H1 (cell line): ENCODE results near the gene TUBAL3. TPM values are rescaled to one million over a fixed set of nuclear protein-coding genes. Genes with fewer than 3 reads are reported as not detected.

Source experiments
- ATF2 ChIP-seq: IDR thresholded peaks from 2 replicates; pipeline ENCODE4 v1.6.1; 2012; ENCODE audit warnings: low read length, inconsistent platforms
- CEBPB ChIP-seq: IDR thresholded peaks from 2 replicates; pipeline ENCODE4 v1.6.1; 2012; ENCODE audit warnings: low read depth, low read length
- CHD7 ChIP-seq: fragments of 300-600 bp; sonication (generic); IDR thresholded peaks from 2 replicates; pipeline ENCODE4 v1.7.1; 2012; ENCODE audit warnings: low read length, moderate library complexity, mild to moderate bottlenecking, inconsistent platforms; ENCODE audit not compliant: insufficient replicate concordance
- FOSL1 ChIP-seq: IDR thresholded peaks from 2 replicates; pipeline ENCODE4 v1.6.1; 2011; ENCODE audit warnings: mild to moderate bottlenecking, low read depth, low read length, moderate library complexity; ENCODE audit not compliant: insufficient read depth
- GTF2F1 ChIP-seq: IDR thresholded peaks from 2 replicates; pipeline ENCODE4 v1.6.1; 2012; ENCODE audit warnings: low read depth, low read length, improper control_type of control experiment, borderline replicate concordance
- NANOG ChIP-seq: IDR thresholded peaks from 2 replicates; pipeline ENCODE4 v1.6.1; 2011; ENCODE audit warnings: low read length, low read depth, mild to moderate bottlenecking, inconsistent platforms; ENCODE audit not compliant: insufficient read depth, poor library complexity, severe bottlenecking
- SAP30 ChIP-seq: fragments of 300-600 bp; sonication (generic); IDR thresholded peaks from 2 replicates; pipeline ENCODE4 v1.7.1; 2012; ENCODE audit warnings: low read length, moderate library complexity, mild to moderate bottlenecking, inconsistent platforms; ENCODE audit not compliant: insufficient read depth, insufficient replicate concordance
- SP2 ChIP-seq: IDR thresholded peaks from 2 replicates; pipeline ENCODE4 v1.6.1; 2012; ENCODE audit warnings: mild to moderate bottlenecking, low read length, inconsistent platforms
- SRF ChIP-seq: IDR thresholded peaks from 2 replicates; pipeline ENCODE4 v1.6.1; 2011; ENCODE audit warnings: mild to moderate bottlenecking, low read depth, low read length, moderate library complexity
- YY1 ChIP-seq: IDR thresholded peaks from 2 replicates; pipeline ENCODE4 v1.6.1; 2011; ENCODE audit warnings: low read depth, mild to moderate bottlenecking, low read length
- polyA plus RNA-seq, 7 experiments: library from polyadenylated mRNA; depleted of rRNA in 3 of 7; stranded (reverse) in 5 of 7; unstranded in 2 of 7; fragments of >200 nt in 5 of 7; fragments of 200-250 nt in 2 of 7; gene quantifications; 1 replicate in 5 of 7; 2 replicates in 1 of 7; 4 replicates in 1 of 7; pipeline versions ENCODE4 v1.2.1 to v1.2.3, GENCODE V29; 2011 to 2013; ENCODE audit warnings: missing spikeins in 2 of 7, mixed read lengths in 2 of 7
- total RNA-seq: library from RNA; stranded (reverse); fragmentation: NEBNext Ultra II Directional; extraction: Animal tissue kit (Norgen Biotek cat#: 25700); gene quantifications from 2 replicates; pipeline ENCODE4 v1.2.1, GENCODE V29; 2021

The TUBAL3 gene
- total and polyA plus RNA-seq, 2 of the 8 experiments (the other 6 are each of a cell fraction or from before 2014, with no cell fraction given), result 0.17 TPM; not detected in 1

- TF ChIP-seq CHD7 (no peak), SRF (no peak), SAP30 (no peak), YY1 (no peak), GTF2F1 (no peak), NANOG (no peak), FOSL1 (no peak), ATF2 (no peak), SP2 (no peak), CEBPB (no peak)
Measured at GRCh38 chr10:5418584-5418983, 14.0 kb upstream of the TUBAL3 start (continued).
